GM21526 (cell line): ENCODE measurements around the gene MRPL44.

ENCODE experiments used
- ATAC-seq: cut with Tn5 transposase; IDR thresholded peaks from one replicate; pipeline ENCODE4 v1.9.1; 2021; ENCODE audit warnings: moderate library complexity; ENCODE audit not compliant: unreplicated experiment, low FRiP score

Gene MRPL44

DNA sequence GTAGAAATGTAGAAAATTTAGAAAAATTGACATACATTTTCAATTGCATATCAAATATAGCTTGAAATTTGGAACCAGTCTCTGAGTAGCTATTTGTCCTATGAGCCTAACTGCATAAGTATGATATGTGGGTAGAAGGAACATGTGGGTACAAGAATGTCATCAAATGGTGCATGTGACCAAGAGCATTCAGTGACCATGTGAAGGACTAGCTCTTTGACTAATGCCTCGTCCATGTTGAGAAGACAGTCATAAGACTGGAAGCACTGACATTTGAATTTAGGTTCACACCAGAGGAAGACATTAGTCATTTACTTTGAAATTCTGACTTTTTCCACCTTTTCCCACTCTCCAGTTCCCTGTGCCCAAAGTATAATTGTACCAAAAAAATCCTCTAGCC, 12.6 kb downstream of the MRPL44 start:
- peak; percentile 16 for ATAC-seq

- ATAC-seq, result peak; percentile 58
These were observed 13.3 kb downstream of the MRPL44 start for GRCh38 chr2:223970343-223971128.

DNA sequence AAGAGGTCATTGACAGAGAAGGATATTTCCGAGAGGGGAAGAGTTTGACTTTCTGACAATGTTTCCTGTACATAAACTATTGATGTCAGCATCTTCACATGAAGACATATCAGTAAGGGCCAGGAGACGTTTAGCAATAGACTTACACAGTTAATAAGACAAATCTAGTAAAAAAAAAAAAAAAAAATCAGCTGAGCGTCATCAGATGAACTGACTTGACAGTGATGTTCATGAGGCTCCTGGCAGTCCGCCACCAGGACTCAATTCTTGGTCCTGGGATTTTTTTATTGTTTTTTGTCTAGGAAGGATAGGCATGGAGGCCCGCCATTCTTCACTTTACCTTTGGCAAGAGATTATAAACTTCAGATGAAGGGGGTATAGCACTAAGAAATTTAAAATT, 14.5 kb downstream of the MRPL44 start:
- no peak for ATAC-seq

- no peak for ATAC-seq
These were observed 15.4 kb downstream of the MRPL44 start for GRCh38 chr2:223972656-223973102.

GRCh38 chr2:223973606-223974005, 16.3 kb downstream of the MRPL44 start:
- ATAC-seq, result no peak

DNA sequence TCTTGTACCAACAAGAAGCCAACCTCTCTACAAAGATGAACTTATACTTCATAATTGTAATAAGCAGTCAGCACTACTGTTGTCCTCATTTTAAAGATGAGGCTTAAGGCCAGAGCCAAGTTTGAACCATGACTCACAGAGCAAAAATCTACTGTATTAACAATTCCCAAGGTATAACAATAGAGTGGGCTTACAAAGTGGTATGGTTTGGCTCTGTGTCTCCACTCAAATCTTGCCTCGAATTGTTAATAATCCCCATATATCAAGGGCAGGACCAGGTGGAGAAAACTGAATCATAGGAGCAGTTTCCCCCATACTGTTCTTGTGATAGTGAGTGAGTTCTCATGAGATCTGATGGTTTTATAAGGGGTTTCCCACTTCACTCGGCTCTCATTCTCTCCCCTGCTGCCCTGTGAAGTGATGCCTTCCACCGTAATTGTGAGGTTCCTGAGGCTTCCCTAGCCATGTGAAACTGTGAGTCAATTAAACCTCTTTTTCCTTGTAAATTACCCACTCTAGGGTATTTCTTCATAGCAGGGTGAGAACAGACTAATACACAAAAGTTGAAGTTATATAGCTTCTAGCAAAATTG, 19.5 kb downstream of the MRPL44 start:
- no peak for ATAC-seq

DNA sequence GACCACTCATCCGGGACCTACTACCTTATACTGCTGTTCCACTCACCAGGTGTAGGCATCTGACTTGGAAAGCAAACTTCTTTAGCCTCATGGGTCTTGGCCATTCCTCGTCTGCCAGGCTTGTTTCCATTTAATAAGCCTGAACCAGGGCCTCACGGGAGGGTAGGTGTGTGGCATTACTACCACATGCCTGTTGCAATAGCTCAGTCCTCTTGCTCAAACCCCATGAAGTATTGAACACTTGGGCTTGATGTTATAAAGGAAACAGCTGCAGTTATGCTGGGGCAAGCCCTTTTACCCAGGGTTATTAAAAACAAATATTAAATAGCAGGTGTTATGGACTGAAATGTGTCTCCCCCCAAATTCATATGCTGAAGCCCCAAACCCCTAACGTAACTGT, 21.2 kb downstream of the MRPL44 start:
- no peak for ATAC-seq

DNA sequence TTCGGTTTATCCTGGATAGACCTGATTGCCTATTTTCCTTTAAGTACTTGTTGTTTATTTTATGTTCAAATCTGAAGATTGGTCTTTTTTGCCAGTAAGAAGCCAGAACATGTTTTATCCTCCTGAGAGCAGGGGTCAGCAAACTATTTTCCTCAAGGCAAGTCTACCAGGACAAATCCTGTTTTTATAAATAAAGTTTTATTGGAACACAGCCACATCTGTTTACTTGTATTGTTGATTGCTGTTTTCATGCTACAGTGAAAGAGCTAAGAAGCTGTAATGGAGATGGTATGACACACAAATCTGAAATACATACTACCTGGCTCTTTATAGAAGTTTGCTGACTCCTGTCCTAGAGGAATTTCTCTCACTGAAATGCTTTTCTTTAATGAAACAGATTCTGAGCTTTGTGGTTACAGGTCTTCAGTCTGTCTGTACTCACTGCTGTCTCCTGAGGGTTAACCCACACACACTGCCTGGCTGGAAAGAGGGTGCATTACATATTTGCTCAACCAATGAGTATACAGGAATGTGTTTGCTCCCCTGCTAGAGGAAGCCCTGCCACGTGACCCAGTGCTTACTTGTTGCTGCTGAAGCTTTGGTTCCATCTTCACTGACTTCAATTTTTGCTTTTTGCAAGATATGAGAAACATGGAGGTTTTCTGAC, 22.6 kb downstream of the MRPL44 start:
- no peak for ATAC-seq

GRCh38 chr2:223980397-223980735, 23.1 kb downstream of the MRPL44 start:
- no peak for ATAC-seq

GRCh38 chr2:223980803-223981202, 23.5 kb downstream of the MRPL44 start:
- ATAC-seq, result no peak

- ATAC-seq, result no peak
These were observed 24.0 kb downstream of the MRPL44 start for GRCh38 chr2:223981241-223981640.

DNA sequence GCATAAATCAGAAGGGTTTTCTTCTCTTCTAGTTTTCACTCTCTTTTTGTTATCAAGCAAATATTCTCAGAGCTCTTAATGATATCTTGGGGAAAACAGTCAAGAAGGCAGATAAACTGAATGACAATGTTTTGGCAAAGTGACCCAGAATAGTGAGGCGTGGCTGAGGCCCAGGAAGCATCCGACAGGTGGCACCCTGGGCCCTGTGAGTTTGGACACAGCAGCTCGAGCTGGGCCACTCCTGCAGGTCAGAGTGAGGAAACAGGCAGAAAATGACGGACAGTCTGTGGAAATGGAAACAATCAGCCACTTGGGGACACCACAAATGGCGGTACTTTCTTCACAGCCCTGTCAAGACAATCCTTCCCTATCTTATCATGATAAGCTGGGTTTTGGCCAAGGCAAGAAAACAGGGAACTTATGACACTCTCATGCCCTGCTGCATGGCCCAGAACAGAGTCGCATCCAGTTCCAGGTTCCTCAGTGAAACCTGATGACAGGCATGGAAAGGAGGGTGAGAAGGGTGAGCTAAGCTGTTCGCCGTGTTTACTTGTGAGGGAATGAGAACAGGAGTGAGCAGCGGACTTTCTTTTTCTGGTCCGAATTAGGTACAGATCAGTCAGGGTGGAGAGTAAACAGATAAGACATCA, 32.1 kb downstream of the MRPL44 start:
- no peak for ATAC-seq

DNA sequence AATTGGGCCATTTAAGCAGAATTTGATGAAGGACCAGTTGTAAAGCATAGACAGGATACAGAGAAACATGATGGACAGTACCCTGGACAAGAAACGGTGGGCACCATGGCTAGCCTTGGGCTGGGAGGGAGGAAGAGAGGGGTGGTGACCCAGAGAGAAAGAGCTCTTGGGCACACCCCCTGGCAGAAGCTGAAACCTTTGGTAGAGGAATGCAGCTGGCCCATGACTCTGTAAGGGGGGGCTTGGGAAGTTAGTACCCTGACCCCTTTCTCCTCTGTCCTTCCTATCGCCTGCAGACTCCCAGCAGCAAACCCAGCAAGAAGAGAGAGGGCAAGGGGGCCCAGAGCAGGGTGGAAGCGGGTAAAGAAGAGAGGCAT, 32.6 kb downstream of the MRPL44 start:
- no peak for ATAC-seq

GRCh38 chr2:223991611-223992010, 34.3 kb downstream of the MRPL44 start:
- no peak for ATAC-seq

DNA sequence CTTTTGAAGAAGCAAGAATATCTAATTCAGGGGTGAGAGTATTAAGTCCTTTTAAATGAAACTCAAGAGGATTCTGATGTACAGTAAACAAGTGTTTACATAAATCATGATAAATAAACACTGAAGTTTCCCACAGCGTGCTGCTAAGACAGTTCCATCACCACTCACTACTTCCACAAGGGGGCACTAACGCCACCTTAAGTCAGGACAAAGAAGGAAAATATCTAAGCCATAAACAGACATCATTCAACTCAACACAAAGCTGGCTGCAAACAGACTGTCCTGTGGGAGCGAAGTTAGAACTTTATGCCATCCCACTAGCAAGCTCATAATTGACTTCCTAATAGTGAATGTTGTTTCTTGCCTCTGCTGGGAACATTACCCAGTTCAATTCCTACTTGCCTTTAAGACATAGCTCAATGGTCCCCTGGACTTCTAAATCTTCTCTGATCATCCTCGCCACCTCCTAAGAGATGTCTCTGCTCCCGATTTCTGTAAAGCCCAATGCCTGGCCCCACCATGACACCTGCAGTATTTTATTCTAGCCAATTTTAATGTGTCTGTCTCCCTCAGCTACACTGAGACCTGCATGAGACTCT, 36.5 kb downstream of the MRPL44 start:
- peak; percentile 82 for ATAC-seq

- ATAC-seq, result no peak
These were observed 37.4 kb downstream of the MRPL44 start for GRCh38 chr2:223994562-223995162.

GRCh38 chr2:223995569-223995968, 38.3 kb downstream of the MRPL44 start:
- no peak for ATAC-seq

- no peak for ATAC-seq
These were observed 39.1 kb downstream of the MRPL44 start for GRCh38 chr2:223996391-223996790.

GRCh38 chr2:223997938-223998337, 40.7 kb downstream of the MRPL44 start:
- no peak for ATAC-seq

GRCh38 chr2:223998948-223999347, 41.7 kb downstream of the MRPL44 start:
- ATAC-seq, result no peak

DNA sequence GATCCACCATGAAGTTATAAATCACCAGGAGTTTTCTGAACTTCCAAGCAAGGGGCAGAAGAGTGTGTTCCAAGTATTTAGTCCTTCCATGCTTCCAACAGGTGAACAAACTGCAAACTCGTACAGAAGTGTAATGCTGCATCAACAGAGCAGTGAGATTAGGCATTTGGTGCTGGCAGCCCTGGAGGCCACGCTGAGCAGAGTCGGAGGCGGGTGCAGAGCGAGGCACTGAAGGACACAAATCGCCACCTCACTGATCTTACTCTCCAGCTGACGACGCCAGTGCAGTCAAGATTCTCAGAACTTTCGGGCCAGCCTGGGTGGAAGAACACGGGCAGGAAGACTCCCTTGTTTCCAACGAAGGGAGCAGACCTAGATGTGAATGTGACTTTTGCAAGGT, 42.6 kb downstream of the MRPL44 start:
- ATAC-seq, result no peak
